Skeletal muscle satellite cell (primary cell): ENCODE data around the gene MFSD6.

ENCODE experiments used
- H3K27me3 ChIP-seq: 2 replicates; pipeline ENCODE4 v1.7.0; 2013; ENCODE audit warnings: low read length; ENCODE audit not compliant: control insufficient read depth, insufficient read depth
- H3K36me3 ChIP-seq: 2 replicates; pipeline ENCODE4 v1.7.0; 2013; ENCODE audit warnings: mild to moderate bottlenecking, control low read depth, low read length; ENCODE audit not compliant: insufficient read depth
- H3K4me1 ChIP-seq: 2 replicates; pipeline ENCODE4 v1.7.0; 2013; ENCODE audit warnings: low read length; ENCODE audit not compliant: control insufficient read depth, insufficient read depth
- H3K4me2 ChIP-seq: 2 replicates; pipeline ENCODE4 v1.7.0; 2013; ENCODE audit warnings: mild to moderate bottlenecking, low read length
- H3K4me3 ChIP-seq: 2 replicates; pipeline ENCODE4 v1.7.0; 2013; ENCODE audit warnings: low read length
- H3K9ac ChIP-seq: 2 replicates; pipeline ENCODE4 v1.7.0; 2013; ENCODE audit warnings: mild to moderate bottlenecking, low read depth, low read length, moderate library complexity
- H3K9me3 ChIP-seq: replicated peaks from 2 replicates; pipeline ENCODE4 v1.7.0; 2013; ENCODE audit warnings: mild to moderate bottlenecking, control low read depth, low read length

The MFSD6 gene

DNA sequence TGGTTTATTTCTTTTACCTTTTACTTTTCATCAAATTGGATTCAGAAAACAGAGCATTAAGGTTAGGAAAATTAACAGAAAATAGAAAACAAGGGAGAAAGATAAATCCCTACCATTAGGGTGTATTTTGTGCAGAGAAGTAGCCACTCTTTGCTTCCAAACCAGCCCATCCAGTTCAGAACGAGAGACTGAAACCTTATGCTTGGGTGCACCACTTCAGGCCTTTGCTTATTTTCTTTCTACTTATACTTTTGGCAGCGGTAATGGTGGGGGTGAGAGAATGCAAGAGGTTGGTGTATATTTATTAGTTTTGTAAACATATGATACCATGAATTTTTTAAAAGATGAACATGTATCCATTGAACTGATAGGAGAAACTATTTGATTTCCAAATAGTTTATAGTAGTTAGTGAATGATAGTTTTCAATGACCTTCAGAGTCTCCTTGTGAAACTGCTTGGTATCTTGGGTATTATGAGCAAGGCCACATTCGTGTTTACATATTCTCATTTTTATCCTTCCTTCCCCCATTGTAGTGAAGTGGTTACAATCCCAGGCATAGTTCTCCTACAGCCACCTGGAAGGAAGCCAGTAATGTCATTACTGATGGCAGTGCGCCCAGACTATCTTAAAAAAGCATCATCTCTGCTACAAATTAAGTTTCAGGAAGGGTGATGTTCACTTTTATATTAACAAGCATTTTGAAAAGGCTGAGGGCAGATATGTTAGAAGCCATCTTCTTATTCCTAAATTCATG is 60.8 kb downstream of the MFSD6 start:
- Histone ChIP-seq H3K4me1 (peaks cover 36% of the 10 kb centered on the region), H3K4me3 (no peak overlapping the region), H3K9ac (no peak overlapping the region), H3K27me3 (no peaks in the 10 kb centered on the region), H3K9me3 (no peaks in the 10 kb centered on the region), H3K36me3 (no peaks in the 10 kb centered on the region), H3K4me2 (peak overlapping the region; percentile 0)

DNA sequence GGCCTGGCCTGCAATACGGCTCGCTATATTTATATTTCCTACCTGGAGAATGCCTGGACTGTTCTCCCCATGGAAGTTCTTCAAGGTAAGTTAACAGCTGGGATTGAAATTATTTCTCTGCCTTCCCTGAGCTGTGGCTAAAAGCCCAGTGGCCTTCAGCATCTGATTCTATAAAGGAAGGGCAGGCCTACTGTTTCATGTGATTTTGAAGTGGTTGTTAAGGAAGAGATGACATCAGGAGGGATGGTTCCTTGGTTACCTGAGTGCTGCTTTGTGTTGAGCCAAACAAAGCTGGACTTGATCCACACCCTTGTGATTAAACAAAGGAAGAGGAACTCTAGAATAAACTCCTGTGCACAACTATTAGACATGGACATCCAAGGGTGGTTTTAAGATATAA is 61.6 kb downstream of the MFSD6 start:
- Histone ChIP-seq H3K4me1 (peaks cover 36% of the 10 kb centered on the region), H3K9me3 (no peaks in the 10 kb centered on the region), H3K9ac (no peak overlapping the region), H3K27me3 (no peaks in the 10 kb centered on the region), H3K4me3 (no peak overlapping the region), H3K36me3 (no peaks in the 10 kb centered on the region), H3K4me2 (no peak overlapping the region)

DNA sequence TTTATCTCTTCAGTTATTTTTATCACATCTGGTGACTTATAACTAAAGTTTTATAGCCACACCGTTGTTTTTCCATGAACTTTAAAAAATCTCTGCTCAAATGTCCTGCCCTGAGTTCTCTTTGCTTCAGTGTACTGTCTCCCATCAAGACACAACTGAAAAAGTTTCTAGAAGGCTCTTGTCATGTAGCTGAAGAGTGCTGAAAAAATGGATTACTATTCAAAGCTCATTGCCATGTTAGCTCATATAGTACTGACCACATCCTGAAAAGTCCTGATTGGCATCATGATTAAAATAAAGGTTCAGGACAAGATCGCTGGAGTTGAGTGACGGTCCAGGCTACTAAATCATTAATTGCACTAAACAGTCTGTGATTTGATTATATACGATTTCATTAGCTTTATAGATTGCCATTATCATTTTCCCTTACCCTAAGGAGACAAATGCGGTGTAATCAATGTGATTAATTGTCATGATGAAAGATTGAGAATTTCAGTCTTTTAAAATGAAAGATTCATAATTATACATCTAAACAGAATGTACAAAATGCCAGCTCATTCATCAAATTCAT is 62.2 kb downstream of the MFSD6 start:
- Histone ChIP-seq H3K4me2 (no peak overlapping the region), H3K9ac (no peak overlapping the region), H3K27me3 (no peaks in the 10 kb centered on the region), H3K4me3 (no peak overlapping the region), H3K9me3 (no peaks in the 10 kb centered on the region), H3K36me3 (no peaks in the 10 kb centered on the region), H3K4me1 (peaks cover 36% of the 10 kb centered on the region)

DNA sequence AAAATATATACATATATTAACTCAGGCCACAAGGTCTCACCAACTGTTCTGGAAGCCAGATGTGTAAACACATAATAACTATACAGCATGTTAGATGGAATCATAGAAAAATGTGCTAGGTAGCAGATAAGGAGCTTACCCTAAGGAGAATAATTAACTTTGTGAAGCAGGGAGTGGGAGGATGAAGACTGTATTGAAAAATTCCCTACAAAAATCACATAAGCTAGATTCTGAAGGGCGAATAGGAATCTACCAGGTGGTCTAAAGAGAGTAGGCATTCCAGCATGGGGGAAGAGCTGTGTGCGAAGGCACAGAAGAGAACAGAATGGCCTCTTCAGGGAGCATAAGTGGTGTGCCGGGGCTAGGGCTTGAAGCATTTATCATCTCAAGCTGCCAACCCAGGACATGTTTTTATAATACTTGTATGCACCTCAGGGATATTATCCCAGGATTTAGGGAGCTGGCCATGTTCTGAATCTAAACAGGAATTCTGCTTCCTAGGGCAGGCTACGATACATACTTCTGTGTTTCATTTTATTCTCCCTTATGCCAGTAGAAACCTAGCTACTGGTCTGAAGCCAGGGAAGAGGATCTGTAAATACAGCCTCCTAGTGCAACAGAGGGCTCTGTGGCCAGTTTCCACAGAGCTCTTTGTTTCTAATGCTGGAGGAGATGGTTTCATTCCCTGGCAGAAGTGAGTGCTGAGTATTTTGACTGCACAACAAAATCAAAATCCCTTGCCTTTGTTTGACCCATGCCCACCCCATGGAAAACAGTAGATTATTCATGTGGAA is 69.7 kb downstream of the MFSD6 start:
- H3K4me1 ChIP-seq: no peaks in the 10 kb centered on the region
- H3K9me3 ChIP-seq: no peaks in the 10 kb centered on the region
- H3K27me3 ChIP-seq: no peaks in the 10 kb centered on the region
- no peak overlapping the region for H3K4me2 ChIP-seq
- no peaks in the 10 kb centered on the region for H3K36me3 ChIP-seq
- no peak overlapping the region for H3K9ac ChIP-seq
- H3K4me3 ChIP-seq: no peak overlapping the region

DNA sequence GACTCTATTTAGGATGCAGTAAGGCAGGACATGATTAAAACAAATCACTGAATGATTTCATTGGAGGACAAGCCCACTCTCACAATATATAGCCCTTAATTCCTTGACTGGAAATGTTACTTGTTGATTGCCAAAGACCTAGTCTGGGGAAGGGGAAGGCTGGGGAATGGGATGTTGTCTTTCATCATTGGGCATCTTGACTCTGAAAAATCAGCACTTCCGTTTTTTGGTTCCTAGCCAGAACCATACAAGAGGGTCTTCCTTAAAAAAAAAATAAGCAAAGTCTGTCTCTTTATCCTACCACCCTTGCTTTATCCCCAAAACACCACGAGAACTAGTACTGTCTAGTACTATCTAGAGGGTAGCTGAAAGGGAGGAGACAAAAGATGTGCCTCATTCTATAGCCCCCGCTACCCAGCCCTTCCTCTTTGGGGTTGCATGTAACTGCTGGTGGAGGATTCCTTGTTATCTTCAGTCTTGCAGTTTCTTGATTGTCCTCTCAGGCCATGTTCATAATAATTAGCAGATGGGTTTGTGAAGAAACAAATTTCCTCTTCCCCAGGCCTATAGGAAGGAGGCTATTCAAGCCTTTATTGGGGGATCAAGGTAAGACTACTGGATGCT is 70.5 kb downstream of the MFSD6 start:
- Histone ChIP-seq H3K4me2 (no peak overlapping the region), H3K4me3 (no peak overlapping the region), H3K36me3 (no peaks in the 10 kb centered on the region), H3K4me1 (no peaks in the 10 kb centered on the region), H3K9me3 (no peaks in the 10 kb centered on the region), H3K9ac (no peak overlapping the region), H3K27me3 (no peaks in the 10 kb centered on the region)

DNA sequence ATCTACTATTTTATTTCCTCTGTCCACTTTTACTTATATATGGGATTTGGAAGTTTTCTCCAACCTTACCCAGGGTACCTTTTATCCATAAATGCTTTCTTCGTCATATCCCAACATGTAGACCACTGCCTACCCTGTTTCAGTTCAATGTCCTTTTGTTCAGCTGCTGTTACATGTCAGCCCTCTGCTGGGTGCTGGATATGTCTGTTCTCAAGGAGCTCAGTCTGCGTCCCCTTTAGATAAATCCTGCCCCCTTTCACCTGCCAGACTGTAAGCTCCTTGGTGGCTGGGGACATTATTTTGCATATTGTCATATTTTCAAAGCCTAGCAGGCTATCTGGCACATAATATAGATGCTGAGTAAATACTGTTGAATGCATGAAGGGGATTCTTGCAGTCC is 73.2 kb downstream of the MFSD6 start:
- H3K4me3 ChIP-seq: no peak overlapping the region
- H3K27me3 ChIP-seq: no peaks in the 10 kb centered on the region
- H3K9me3 ChIP-seq: no peaks in the 10 kb centered on the region
- no peak overlapping the region for H3K4me2 ChIP-seq
- no peaks in the 10 kb centered on the region for H3K4me1 ChIP-seq
- H3K9ac ChIP-seq: no peak overlapping the region
- H3K36me3 ChIP-seq: no peaks in the 10 kb centered on the region

DNA sequence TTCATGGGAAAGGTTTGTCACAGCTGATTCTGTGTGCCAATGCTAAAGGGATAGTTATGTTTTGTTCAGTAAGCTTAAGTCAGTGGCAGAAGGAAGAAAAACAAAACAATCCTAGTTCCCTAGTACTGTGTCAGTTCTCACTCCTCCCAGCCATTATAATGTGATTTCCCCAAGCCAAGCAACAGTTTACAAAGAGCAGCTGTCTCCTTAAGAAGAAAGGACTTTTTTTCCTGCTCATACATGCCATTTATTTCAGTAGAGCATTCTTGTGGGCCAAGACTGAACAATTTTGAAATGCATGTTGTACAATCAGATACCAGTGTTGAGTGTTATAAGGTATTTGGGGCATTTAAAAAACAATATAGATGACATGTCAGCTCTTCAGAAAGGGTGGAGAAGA is 74.3 kb downstream of the MFSD6 start:
- no peak overlapping the region for H3K9ac ChIP-seq
- H3K36me3 ChIP-seq: no peaks in the 10 kb centered on the region
- H3K4me1 ChIP-seq: no peaks in the 10 kb centered on the region
- H3K9me3 ChIP-seq: no peaks in the 10 kb centered on the region
- H3K4me3 ChIP-seq: no peak overlapping the region
- H3K27me3 ChIP-seq: no peaks in the 10 kb centered on the region
- H3K4me2 ChIP-seq: no peak overlapping the region

DNA sequence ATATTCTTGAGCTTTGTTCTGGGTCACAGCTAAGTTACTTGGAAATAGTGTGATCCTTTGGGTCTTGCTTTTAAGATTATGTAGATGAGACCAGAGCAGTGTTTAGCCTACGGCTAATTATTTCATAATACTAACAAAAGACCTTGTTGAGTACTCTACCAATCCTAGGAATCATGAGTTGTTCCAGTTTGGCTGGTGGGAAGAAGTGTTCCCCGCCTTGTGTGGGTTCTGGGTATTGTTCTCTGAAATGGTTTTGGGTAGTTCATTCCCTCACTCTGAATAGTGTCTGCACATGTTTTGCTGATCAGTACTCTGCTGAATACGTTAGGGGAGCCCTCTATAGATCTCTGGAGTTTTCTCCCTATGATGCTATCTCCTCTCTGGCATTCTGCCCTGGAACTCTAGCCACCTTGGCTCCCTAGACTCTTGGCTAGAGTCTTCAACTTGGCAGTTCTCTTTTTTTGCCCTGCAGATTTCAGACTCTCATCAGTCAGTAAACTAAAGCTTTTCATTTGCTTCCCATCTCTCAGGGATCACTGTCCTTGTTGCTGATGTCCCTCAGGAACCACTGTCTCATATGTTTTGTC is 78.0 kb downstream of the MFSD6 start:
- Histone ChIP-seq H3K4me3 (no peak overlapping the region), H3K4me2 (no peak overlapping the region), H3K4me1 (no peaks in the 10 kb centered on the region), H3K9ac (no peak overlapping the region), H3K9me3 (no peaks in the 10 kb centered on the region), H3K36me3 (no peaks in the 10 kb centered on the region), H3K27me3 (no peaks in the 10 kb centered on the region)

DNA sequence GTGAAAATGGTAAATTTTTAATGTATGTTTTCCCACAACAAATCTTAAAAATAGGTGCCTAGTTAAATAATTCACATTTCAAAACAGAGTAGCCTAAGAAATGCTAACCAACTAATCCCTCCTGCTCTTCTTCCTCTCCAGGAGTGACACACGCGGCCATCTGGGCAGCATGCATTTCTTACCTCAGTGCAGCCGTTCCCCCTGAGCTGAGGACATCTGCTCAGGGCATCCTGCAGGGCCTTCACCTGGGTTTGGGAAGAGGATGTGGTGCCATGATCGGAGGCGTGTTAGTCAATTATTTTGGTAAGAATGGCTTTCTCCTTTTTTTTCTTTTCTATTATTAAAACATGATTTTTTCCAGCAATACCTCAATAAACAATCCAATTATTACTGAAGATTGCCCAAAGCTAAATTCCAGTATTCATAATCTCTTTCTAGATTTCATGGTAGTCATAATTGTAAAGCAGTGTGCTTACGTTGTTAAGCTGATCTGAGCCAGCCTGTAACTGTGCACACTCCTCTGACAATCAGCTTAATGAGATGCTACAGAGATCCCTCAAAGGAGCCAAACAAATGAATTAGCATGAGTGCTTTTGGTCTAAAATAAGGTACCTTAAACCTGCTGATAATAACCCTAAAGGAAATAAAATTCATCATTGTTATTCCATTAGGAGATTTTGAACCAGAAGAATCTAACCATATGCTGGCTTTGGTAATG is 80.5 kb downstream of the MFSD6 start:
- H3K4me1 ChIP-seq: no peaks in the 10 kb centered on the region
- H3K27me3 ChIP-seq: no peaks in the 10 kb centered on the region
- no peak overlapping the region for H3K9ac ChIP-seq
- no peaks in the 10 kb centered on the region for H3K36me3 ChIP-seq
- H3K9me3 ChIP-seq: no peaks in the 10 kb centered on the region
- H3K4me3 ChIP-seq: no peak overlapping the region
- no peak overlapping the region for H3K4me2 ChIP-seq

DNA sequence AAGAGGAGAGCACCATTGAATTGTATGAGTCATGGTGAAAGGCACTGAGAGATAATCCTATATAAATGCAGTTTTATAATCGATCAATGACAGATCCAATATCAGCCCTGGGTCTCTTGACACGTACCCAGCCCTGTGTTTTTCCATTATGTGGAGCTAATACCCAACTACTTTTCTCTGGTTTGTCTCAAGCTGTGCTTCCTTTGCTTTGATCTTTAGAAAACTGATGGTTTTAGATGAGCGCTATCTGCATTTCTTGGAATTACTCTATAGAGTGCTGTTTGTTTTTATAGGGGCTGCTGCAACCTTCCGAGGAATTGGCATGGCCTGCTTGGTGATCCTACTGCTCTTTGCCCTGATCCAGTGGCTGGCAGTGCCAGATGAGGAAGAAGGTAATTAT is 81.3 kb downstream of the MFSD6 start:
- no peaks in the 10 kb centered on the region for H3K4me1 ChIP-seq
- no peaks in the 10 kb centered on the region for H3K27me3 ChIP-seq
- no peaks in the 10 kb centered on the region for H3K36me3 ChIP-seq
- no peak overlapping the region for H3K4me3 ChIP-seq
- no peaks in the 10 kb centered on the region for H3K9me3 ChIP-seq
- no peak overlapping the region for H3K4me2 ChIP-seq
- H3K9ac ChIP-seq: no peak overlapping the region

DNA sequence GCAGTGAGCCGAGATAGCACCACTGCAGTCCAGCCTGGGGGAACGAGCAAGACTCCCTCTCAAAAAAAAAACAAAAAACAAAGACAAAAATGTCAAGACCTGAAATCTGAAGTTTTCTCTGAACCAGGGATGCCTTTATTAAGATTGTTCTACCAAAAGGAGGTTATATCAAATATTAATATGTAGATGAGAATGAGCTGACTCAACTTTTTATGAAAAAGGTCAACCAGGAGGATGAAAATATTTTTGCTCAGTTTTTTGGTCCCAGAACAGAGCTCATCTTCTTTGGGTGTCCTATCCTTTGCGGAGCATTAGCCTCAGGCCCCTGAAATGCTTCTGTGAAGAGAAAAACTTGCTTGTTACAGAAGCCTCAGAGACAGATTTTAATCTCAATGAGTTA is 82.3 kb downstream of the MFSD6 start:
- no peaks in the 10 kb centered on the region for H3K4me1 ChIP-seq
- H3K9ac ChIP-seq: no peak overlapping the region
- no peaks in the 10 kb centered on the region for H3K27me3 ChIP-seq
- no peaks in the 10 kb centered on the region for H3K36me3 ChIP-seq
- H3K9me3 ChIP-seq: no peaks in the 10 kb centered on the region
- no peak overlapping the region for H3K4me2 ChIP-seq
- no peak overlapping the region for H3K4me3 ChIP-seq
